WTC11 (cell line): ENCODE results near the gene ADPGK.

Experiments used
- CTCF ChIP-seq: fragments of 200-600 bp; IDR thresholded peaks from 2 replicates; pipeline ENCODE4 v1.8.0; 2022; ENCODE audit warnings: antibody characterized with exemption
- E2F5 ChIP-seq: sonication (generic); formaldehyde crosslinking; IDR thresholded peaks from 2 replicates; pipeline ENCODE4 v1.8.1; 2022; ENCODE audit warnings: mild to moderate bottlenecking, moderate library complexity, missing genetic modification reagents
- HMGXB4 ChIP-seq: sonication (generic); formaldehyde crosslinking; IDR thresholded peaks from 2 replicates; pipeline ENCODE4 v1.8.1; 2023; ENCODE audit warnings: mild to moderate bottlenecking, moderate library complexity, missing genetic modification reagents
- MAX ChIP-seq: sonication (generic); formaldehyde crosslinking; IDR thresholded peaks from 2 replicates; pipeline ENCODE4 v1.8.0; 2022; ENCODE audit warnings: mild to moderate bottlenecking, missing genetic modification reagents
- NR3C1 ChIP-seq: sonication (generic); formaldehyde crosslinking; conservative IDR thresholded peaks from 2 replicates; pipeline ENCODE4 v1.8.1; 2023; ENCODE audit warnings: low read depth, mild to moderate bottlenecking, missing genetic modification reagents
- TEAD4 ChIP-seq: sonication (generic); formaldehyde crosslinking; IDR thresholded peaks from 2 replicates; pipeline ENCODE4 v1.8.0; 2022; ENCODE audit warnings: mild to moderate bottlenecking, missing genetic modification reagents
- USF1 ChIP-seq: sonication (generic); formaldehyde crosslinking; IDR thresholded peaks from 2 replicates; pipeline ENCODE4 v1.8.0; 2022; ENCODE audit warnings: mild to moderate bottlenecking, missing genetic modification reagents

GRCh38 chr15:72784456-72784876, 908 bp upstream of the ADPGK start:
- no peak for TF ChIP-seq HMGXB4 (CRISPR knock-in tag)
- TF ChIP-seq TEAD4 (CRISPR knock-in tag), result no peak
- TF ChIP-seq CTCF, result no peak
- TF ChIP-seq USF1 (CRISPR knock-in tag), result no peak
- TF ChIP-seq E2F5 (CRISPR knock-in tag), result no peak
- no peak for TF ChIP-seq NR3C1 (CRISPR knock-in tag)
- no peak for TF ChIP-seq MAX
